GM13977 (cell line): ENCODE measurements around the gene STIP1.
"Not testable (repeated sequence)": the region's sequence is repeated elsewhere in the genome, so short reads cannot be mapped to it uniquely, and the experiment has no call there.

Source experiments
- DNase-seq: peaks from one replicate; pipeline ENCODE4 v3.0.0; 2012; ENCODE audit warnings: low spot score
- in situ Hi-C: fragments of 300-500 bp; cut with MboI; formaldehyde crosslinking; loops from one replicate; pipeline ENCODE4 v1.12.0; 2022; ENCODE audit warnings: low sequenced_read_pairs, low pct_unique_long_range_greater_than_20kb, mixed read lengths, inconsistent platforms; ENCODE audit not compliant: unreplicated experiment
- TF ChIP-seq, protein P1 (sequence below): IDR thresholded peaks from 2 replicates; pipeline ENCODE4 v1.5.1; 2012; ENCODE audit warnings: mild to moderate bottlenecking, control low read depth; ENCODE audit not compliant: insufficient read depth; ENCODE audit errors: extremely low read depth, missing control alignments

The STIP1 gene

GRCh38 chr11:64245401-64245796 lies 59.4 kb downstream of the STIP1 start:
- in situ Hi-C loops = no loop called here
- DNase-seq = no peak

DNA sequence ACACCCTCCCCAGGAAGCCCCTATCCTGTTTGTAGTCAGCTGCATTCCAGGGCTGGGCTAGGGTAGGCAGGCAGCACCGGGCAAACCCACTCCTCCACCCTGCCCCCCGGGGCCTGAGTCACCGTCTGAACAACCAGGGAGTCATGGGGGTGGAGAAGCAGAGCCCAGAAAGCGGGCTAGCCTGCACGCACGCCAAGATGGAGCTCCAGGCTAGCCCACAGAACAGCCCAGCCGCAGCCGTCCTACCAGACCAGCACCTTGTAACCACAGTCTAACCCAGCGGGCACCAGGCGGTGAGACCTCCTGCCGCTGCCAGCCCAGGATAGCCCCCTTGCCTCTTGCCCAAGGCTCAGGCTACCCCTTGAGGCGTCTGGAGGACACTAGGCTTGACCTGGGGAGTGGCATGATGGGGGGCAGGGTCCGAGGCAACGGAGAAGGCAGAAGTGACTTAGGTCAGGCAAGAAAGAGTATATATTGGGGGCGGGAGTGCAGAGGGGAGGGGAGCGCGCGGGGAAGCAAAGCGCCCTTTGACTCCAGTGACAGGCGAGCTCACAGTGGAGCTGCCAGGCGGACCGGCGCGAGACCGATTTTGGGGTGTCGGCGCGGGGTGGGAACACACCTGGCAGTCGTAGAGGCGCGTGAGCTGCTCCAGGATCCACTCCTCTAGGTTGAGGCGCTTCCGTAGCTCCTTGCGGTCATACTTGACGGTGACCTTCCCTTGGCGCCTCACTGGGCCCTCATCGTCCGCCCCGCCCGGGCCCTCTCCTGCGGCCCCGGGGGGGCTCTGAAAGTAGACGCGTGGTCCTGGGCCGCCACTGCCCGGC lies 60.0 kb downstream of the STIP1 start:
- TF ChIP-seq, protein P1, sequence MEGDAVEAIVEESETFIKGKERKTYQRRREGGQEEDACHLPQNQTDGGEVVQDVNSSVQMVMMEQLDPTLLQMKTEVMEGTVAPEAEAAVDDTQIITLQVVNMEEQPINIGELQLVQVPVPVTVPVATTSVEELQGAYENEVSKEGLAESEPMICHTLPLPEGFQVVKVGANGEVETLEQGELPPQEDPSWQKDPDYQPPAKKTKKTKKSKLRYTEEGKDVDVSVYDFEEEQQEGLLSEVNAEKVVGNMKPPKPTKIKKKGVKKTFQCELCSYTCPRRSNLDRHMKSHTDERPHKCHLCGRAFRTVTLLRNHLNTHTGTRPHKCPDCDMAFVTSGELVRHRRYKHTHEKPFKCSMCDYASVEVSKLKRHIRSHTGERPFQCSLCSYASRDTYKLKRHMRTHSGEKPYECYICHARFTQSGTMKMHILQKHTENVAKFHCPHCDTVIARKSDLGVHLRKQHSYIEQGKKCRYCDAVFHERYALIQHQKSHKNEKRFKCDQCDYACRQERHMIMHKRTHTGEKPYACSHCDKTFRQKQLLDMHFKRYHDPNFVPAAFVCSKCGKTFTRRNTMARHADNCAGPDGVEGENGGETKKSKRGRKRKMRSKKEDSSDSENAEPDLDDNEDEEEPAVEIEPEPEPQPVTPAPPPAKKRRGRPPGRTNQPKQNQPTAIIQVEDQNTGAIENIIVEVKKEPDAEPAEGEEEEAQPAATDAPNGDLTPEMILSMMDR = no peak
- in situ Hi-C loops = no loop called here
- DNase-seq = no peak

More at GRCh38 chr11:64245401-64245796, 59.4 kb downstream of the STIP1 start:
- TF ChIP-seq, protein P1 = no peak

- in situ Hi-C loops, DNase-seq: not testable (repeated sequence)
These were observed 60.6 kb downstream of the STIP1 start for GRCh38 chr11:64246621-64246870.

GRCh38 chr11:64246871-64247728 lies 61.1 kb downstream of the STIP1 start, which contains the start of gene PPP1R14B:
Gene PPP1R14B, minus strand, starts transcription at chr11:64246943. Its CDS starts 270 bp downstream, at chr11:64246673.
- peak; percentile 91 for DNase-seq
- TF ChIP-seq, protein P1 = no peak
- in situ Hi-C loops = no loop called here

DNA sequence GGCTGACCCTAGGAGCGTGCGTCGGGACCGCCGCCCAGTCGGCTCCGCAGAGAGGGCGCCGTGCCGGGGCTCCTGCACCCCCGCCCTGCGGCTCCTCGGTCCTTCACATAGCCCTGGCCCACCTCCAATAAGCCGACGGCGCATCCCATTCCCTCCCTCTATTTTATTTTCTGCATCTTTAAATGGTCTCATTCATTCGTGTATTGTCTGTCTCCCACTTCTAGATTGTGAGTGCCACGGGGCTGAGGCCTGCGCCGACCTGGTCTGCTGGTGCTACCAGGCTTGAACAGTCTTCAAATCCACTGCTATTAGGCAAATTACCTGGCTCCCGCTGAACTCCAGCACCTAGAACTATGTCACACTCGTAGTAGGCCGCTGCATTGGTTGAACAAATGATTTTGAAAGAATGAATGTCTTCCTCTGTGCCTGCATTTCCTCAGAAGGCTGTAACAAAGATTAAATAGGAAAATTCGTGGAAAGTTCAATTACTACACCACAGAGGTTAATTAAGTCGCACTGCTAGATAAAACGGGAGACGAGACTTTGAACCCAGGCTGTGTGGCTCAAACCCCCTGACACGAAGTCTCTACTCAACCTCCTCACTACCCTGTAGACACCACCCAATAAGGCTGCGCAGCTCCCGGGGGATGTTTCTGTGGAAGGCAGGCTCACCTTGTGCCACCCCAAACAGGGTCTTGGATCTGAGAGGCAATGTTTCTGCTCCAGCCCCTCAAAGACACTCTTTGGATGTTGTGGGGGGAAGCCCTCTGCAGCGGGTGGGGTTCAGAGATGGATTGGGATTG lies 62.0 kb downstream of the STIP1 start:
- TF ChIP-seq, protein P1 = no peak
- DNase-seq = no peak
- in situ Hi-C loops = no loop called here

DNA sequence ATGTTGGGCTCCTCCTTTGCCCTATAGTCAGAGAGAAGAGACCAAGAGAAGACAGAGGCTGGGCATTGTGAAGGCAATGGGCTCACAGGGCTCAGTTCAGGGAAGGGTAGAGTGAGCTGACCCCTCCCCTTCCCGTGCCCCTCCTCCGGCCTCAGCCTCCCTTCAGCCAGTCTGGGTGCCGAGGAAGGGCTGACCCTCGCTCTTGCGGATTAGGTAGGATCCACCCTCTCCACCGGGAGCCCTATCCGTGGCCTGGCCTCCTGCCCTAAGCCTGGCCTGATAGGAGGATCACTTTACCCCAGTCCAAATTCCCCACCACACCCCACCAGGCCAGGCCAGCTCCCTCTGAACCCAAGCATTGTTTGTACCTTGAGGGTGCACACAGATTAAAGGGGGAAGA lies 62.6 kb downstream of the STIP1 start:
- TF ChIP-seq, protein P1 = no peak
- in situ Hi-C loops = no loop called here
- DNase-seq = no peak

DNA sequence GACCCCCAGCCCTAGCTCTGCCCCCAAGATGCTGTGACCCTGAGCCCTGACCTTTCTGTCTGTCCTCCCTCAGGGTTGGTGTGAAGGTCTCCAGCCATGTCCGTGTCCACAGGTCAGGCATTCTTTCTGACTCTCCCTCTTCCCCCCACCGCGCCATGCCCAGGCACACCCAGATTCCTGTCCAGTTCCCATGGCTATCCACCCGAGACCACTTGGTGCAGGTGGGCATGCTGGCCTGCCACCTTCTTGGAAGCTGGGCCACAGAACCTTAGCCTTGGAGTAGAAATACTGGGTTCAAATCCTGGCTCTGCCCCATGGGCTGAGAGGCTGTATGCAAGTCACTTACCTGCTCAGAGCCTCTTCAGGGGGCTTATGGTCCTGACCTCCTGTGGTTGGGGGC lies 63.1 kb downstream of the STIP1 start:
- in situ Hi-C loops = no loop called here

More for the DNA sequence above, 63.1 kb downstream of the STIP1 start:
- TF ChIP-seq, protein P1 = no peak
- no peak for DNase-seq
